ENCODE measurements around the gene CORO2B. TPM values are rescaled to one million over a fixed set of nuclear protein-coding genes. Genes with fewer than 3 reads are reported as not detected.

The CORO2B gene
- total and polyA plus RNA-seq, 2 of the 13 experiments (the other 11 are each of a cell fraction or from before 2014, with no cell fraction given), result 0.35 to 0.63 TPM

- intact Hi-C loops (cut with micrococcal nuclease; ENCODE audit: unreplicated experiment), result no loop called here
- H3K4me2 ChIP-seq (ENCODE audit: low read depth, low read length), result no peak overlapping the region
- WGBS (ENCODE audit: low lambda C conversion rate), result 47% methylated on average over 9 of the region's 9 CpGs
- no peak overlapping the region for H2AFZ ChIP-seq (ENCODE audit: low read length)
- no peak for FAIRE-seq
- H3K9ac ChIP-seq (ENCODE audit: insufficient read depth, low read depth, low read length), result no peak overlapping the region
- DNase-seq (ENCODE audit: low spot score), result no peak
- ATAC-seq, result no peak
- H3K79me2 ChIP-seq (ENCODE audit: insufficient read depth, low read length), result no peaks in the 10 kb centered on the region
- no peaks in the 10 kb centered on the region for H3K4me1 ChIP-seq (ENCODE audit: insufficient read depth, low read length)
- no peak overlapping the region for H3K4me3 ChIP-seq (replicated peaks in 1 of 3; ENCODE audit: insufficient read depth in 1 of 3, low read depth in 2 of 3, low read length in 3 of 3)
- H3K27ac ChIP-seq (ENCODE audit: extremely low read length, insufficient read depth, low read length), result no peak overlapping the region
- H3K36me3 ChIP-seq (replicated peaks in 1 of 2; ENCODE audit: control insufficient read depth in 1 of 2, insufficient read depth in 2 of 2, low read length in 2 of 2), result no peaks in the 10 kb centered on the region
- no peak for TF ChIP-seq CBX2 (IDR thresholded peaks at IDR 0.05; ENCODE audit: low read depth, low read length)
- no peak for TF ChIP-seq CBX2 (CRISPR knock-in tag; IDR thresholded peaks at IDR 0.05; ENCODE audit: low read depth)
- TF ChIP-seq ARID3A (IDR thresholded peaks at IDR 0.05; ENCODE audit: low read depth, low read length), result no peak
- TF ChIP-seq ZNF160 (CRISPR knock-in tag; IDR thresholded peaks at IDR 0.05), result no peak
- TF ChIP-seq HBP1 (CRISPR knock-in tag; IDR thresholded peaks at IDR 0.05; ENCODE audit: low read depth), result no peak
- TF ChIP-seq ZNF232 (CRISPR knock-in tag; IDR thresholded peaks at IDR 0.05; ENCODE audit: borderline replicate concordance), result no peak
- no peak for TF ChIP-seq XBP1 (CRISPR knock-in tag; IDR thresholded peaks at IDR 0.05)
- no peak for TF ChIP-seq HMG20A (CRISPR knock-in tag; IDR thresholded peaks at IDR 0.05; ENCODE audit: borderline replicate concordance)
- no peak for TF ChIP-seq SOX13 (IDR thresholded peaks at IDR 0.05)
- TF ChIP-seq SOX13 (CRISPR knock-in tag; conservative IDR thresholded peaks at IDR 0.05 in 1 of 2, IDR thresholded peaks at IDR 0.05 in 1 of 2), result no peak
- TF ChIP-seq TBX3 (IDR thresholded peaks at IDR 0.05; ENCODE audit: borderline replicate concordance), result no peak
- no peak for TF ChIP-seq MTF2 (CRISPR knock-in tag; IDR thresholded peaks at IDR 0.05; ENCODE audit: borderline replicate concordance)
- TF ChIP-seq ATF5 (CRISPR knock-in tag; IDR thresholded peaks at IDR 0.05; ENCODE audit: low read depth), result no peak
- TF ChIP-seq POGK (CRISPR knock-in tag; conservative IDR thresholded peaks at IDR 0.05), result no peak
- TF ChIP-seq NR1H2 (CRISPR knock-in tag; IDR thresholded peaks at IDR 0.05; ENCODE audit: borderline replicate concordance, low read depth), result no peak
- TF ChIP-seq ZNF724P (CRISPR knock-in tag; IDR thresholded peaks at IDR 0.05; ENCODE audit: borderline replicate concordance), result no peak
- TF ChIP-seq CEBPB (IDR thresholded peaks at IDR 0.05; ENCODE audit: borderline replicate concordance, low read depth, low read length), result no peak
- no peak for TF ChIP-seq ATM (IDR thresholded peaks at IDR 0.05; ENCODE audit: borderline replicate concordance)
- CTCF ChIA-PET (ENCODE audit: low intra/inter-chr PET ratio, low total read pairs), result no interaction called here
- H3K27me3 ChIP-seq (ENCODE audit: control insufficient read depth in 1 of 2, insufficient read depth in 2 of 2, low read length in 2 of 2), result peaks cover 4 to 33% of the 10 kb centered on the region in 2 experiments; a peak in 3 of 5 replicates
- no peaks in the 10 kb centered on the region for H4K20me1 ChIP-seq (ENCODE audit: insufficient read depth, low read length)
- BruUV-seq (replicated peaks), result no TSS peak
- H3K9me3 ChIP-seq (ENCODE audit: low read length), result no peaks in the 10 kb centered on the region
- in situ Hi-C loops (cut with HindIII; ENCODE audit: extremely low pct_ligation_motif_present, low pct_unique_long_range_greater_than_20kb), result no loop called here
- POLR2A ChIA-PET, result no interaction called here
Measured at GRCh38 chr15:68719051-68719450, 140.3 kb downstream of the CORO2B start.

Measured in HepG2 (cell line).